Measurements from ENCODE around the gene CWC22.

GRCh38 chr2:179963626-179964025 is 43.5 kb downstream of the CWC22 start:
- no peak for TF ChIP-seq CTCF (conservative IDR thresholded peaks at IDR 0.05; ENCODE audit: low read depth, low read length)
- no peak for TF ChIP-seq EZH2 (IDR thresholded peaks at IDR 0.05; ENCODE audit: low read length, unreplicated experiment)
- no peak for TF ChIP-seq EZH2phosphoT487 (IDR thresholded peaks at IDR 0.05; ENCODE audit: borderline replicate concordance, low read length)

All from PC-3 (cell line).